Endothelial cell of umbilical vein (primary cell): ENCODE data around the gene LDLRAD3. TPM values are rescaled to one million over a fixed set of nuclear protein-coding genes. Genes with fewer than 3 reads are reported as not detected.

Experiments
- BruUV-seq: library from RNA; stranded (reverse); fragments of 400-500 nt; replicated peaks from 2 replicates; lab custom pipeline; 2021; lab: Mats Ljungman, UMichigan
- CTCF ChIA-PET: fragments of 300-600, 350-600 bp; sonication (Branson Sonifier 250); formaldehyde crosslinking; loops from one replicate; lab custom pipeline; 2021; ENCODE audit warnings: antibody characterized with exemption, inconsistent platforms; lab: Charles Lee
- POLR2A ChIA-PET: fragments of 300-600, 350-600 bp; sonication (Branson Sonifier 250); formaldehyde crosslinking; loops from one replicate; lab custom pipeline; 2021; ENCODE audit warnings: antibody characterized with exemption, inconsistent platforms; lab: Charles Lee
- DNase-seq: peaks from one replicate; pipeline ENCODE4 v3.0.0-alpha.2; 2011; ENCODE audit warnings: low read depth, low spot score
- FAIRE-seq: peaks from 2 replicates; lab custom pipeline; 2011; peaks lifted over from hg19 to GRCh38; lab: Jason Lieb, UNC
- H2AFZ ChIP-seq: 2 replicates; pipeline ENCODE4 v1.6.0; 2012; ENCODE audit warnings: low read depth, low read length, control low read depth, inconsistent platforms
- H3K27ac ChIP-seq: 2 replicates; pipeline ENCODE4 v1.5.1; 2011; ENCODE audit warnings: low read depth, mild to moderate bottlenecking, control low read depth, low read length, moderate library complexity; ENCODE audit not compliant: insufficient read depth
- H3K27me3 ChIP-seq, 2 experiments: 2 replicates each; pipeline versions ENCODE4 v1.6.0 to v1.6.1; 2011; ENCODE audit warnings: low read length in 2 of 2, mixed read lengths in 1 of 2; ENCODE audit not compliant: control insufficient read depth in 2 of 2, insufficient read depth in 2 of 2
- H3K36me3 ChIP-seq, 2 experiments: 2 replicates in 1 of 2; 3 replicates in 1 of 2; pipeline ENCODE4 v1.5.1; 2011; ENCODE audit warnings: low read length in 2 of 2, mild to moderate bottlenecking in 1 of 2, moderate library complexity in 1 of 2; ENCODE audit not compliant: control insufficient read depth in 2 of 2, insufficient read depth in 2 of 2; ENCODE audit errors: extremely low read depth in 1 of 2
- H3K4me1 ChIP-seq: 3 replicates; pipeline ENCODE4 v1.5.1; 2011; ENCODE audit warnings: mild to moderate bottlenecking, low read length; ENCODE audit not compliant: control insufficient read depth, insufficient read depth; ENCODE audit errors: extremely low read depth
- H3K4me2 ChIP-seq: 2 replicates; pipeline ENCODE4 v1.6.1; 2011; ENCODE audit warnings: low read length, control low read depth, mixed read lengths; ENCODE audit not compliant: insufficient read depth
- H3K4me3 ChIP-seq, 3 experiments: fragments of 200-600 bp in 1 of 3; sonication (generic), shearing (Covaris generic) in 1 of 3; replicated peaks in 1 of 3; 2 replicates each; pipeline ENCODE4 v1.5.1; 2011 to 2016; ENCODE audit warnings: control low read depth in 3 of 3, low read length in 3 of 3, mild to moderate bottlenecking in 2 of 3, inconsistent platforms in 1 of 3, low read depth in 1 of 3, moderate library complexity in 1 of 3; ENCODE audit not compliant: insufficient read depth in 1 of 3
- H3K79me2 ChIP-seq: 2 replicates; pipeline ENCODE4 v1.6.0; 2012; ENCODE audit warnings: low read length, inconsistent platforms; ENCODE audit not compliant: control insufficient read depth, insufficient read depth
- H3K9ac ChIP-seq: replicated peaks from 2 replicates; pipeline ENCODE3; 2011; ENCODE audit warnings: low read length, control low read depth; ENCODE audit not compliant: insufficient read depth; ENCODE audit errors: extremely low read depth
- H3K9me1 ChIP-seq: replicated peaks from 3 replicates; pipeline ENCODE4 v1.6.0; 2011; ENCODE audit warnings: mild to moderate bottlenecking, low read length; ENCODE audit not compliant: control insufficient read depth, insufficient read depth; ENCODE audit errors: extremely low read depth
- H3K9me3 ChIP-seq: replicated peaks from 2 replicates; pipeline ENCODE4 v1.5.1; 2012; ENCODE audit warnings: low read length, inconsistent platforms; ENCODE audit not compliant: control insufficient read depth, insufficient read depth
- H4K20me1 ChIP-seq: replicated peaks from 2 replicates; pipeline ENCODE3; 2011; ENCODE audit warnings: mild to moderate bottlenecking, low read length; ENCODE audit not compliant: control insufficient read depth, insufficient read depth; ENCODE audit errors: extremely low read depth
- CTCF ChIP-seq, 2 donors: IDR thresholded peaks; 1 replicate in 1 of 2; 2 replicates in 1 of 2; pipeline ENCODE4 v1.5.1; 2011; ENCODE audit warnings: low read length in 2 of 2, mild to moderate bottlenecking in 2 of 2, moderate library complexity in 2 of 2, control low read depth in 1 of 2, inconsistent platforms in 1 of 2, low read depth in 1 of 2; ENCODE audit not compliant: insufficient read depth in 1 of 2; ENCODE audit errors: extremely low read depth in 1 of 2
- EZH2 ChIP-seq: IDR thresholded peaks from 2 replicates; pipeline ENCODE4 v1.6.1; 2012; ENCODE audit warnings: borderline replicate concordance, low read depth, mild to moderate bottlenecking, moderate library complexity, low read length, inconsistent platforms; ENCODE audit not compliant: severe bottlenecking
- FOS ChIP-seq: IDR thresholded peaks from 2 replicates; pipeline ENCODE4 v1.6.1; 2011; ENCODE audit warnings: mild to moderate bottlenecking, low read length, moderate library complexity, borderline replicate concordance; ENCODE audit not compliant: insufficient read depth
- GATA2 ChIP-seq: IDR thresholded peaks from 2 replicates; pipeline ENCODE4 v1.7.0; 2011; ENCODE audit warnings: low read depth, mild to moderate bottlenecking, moderate library complexity, mixed read lengths, low read length; ENCODE audit not compliant: insufficient read length, insufficient read depth
- JUN ChIP-seq: IDR thresholded peaks from 2 replicates; pipeline ENCODE4 v1.6.1; 2011; ENCODE audit warnings: borderline replicate concordance, low read depth; ENCODE audit not compliant: insufficient read length, insufficient read depth
- MYC ChIP-seq: IDR thresholded peaks from one replicate; pipeline ENCODE4 v1.6.1; 2011; ENCODE audit warnings: mild to moderate bottlenecking, low read depth, low read length
- POLR2A ChIP-seq: IDR thresholded peaks from 2 replicates; pipeline ENCODE4 v1.6.1; 2012; ENCODE audit warnings: low read depth, mild to moderate bottlenecking, control low read depth, low read length
- POLR2AphosphoS5 ChIP-seq: IDR thresholded peaks from 2 replicates; pipeline ENCODE4 v1.6.1; 2012; ENCODE audit warnings: low read depth, mild to moderate bottlenecking, control low read depth, low read length, moderate library complexity; ENCODE audit not compliant: insufficient read depth
- dilution Hi-C: fragments of 300-500 bp; cut with MboI; formaldehyde crosslinking; loops from one replicate; pipeline ENCODE4 v1.15.0; 2019; ENCODE audit warnings: low sequenced_read_pairs; ENCODE audit not compliant: extremely low pct_ligation_motif_present
- intact Hi-C: fragments of 100-400 bp; cut with micrococcal nuclease; formaldehyde crosslinking; loops from one replicate; pipeline ENCODE4 v1.10.0; 2022
- polyA plus RNA-seq, 4 experiments: library from polyadenylated mRNA; depleted of rRNA in 3 of 4; stranded (reverse) in 3 of 4; unstranded in 1 of 4; fragments of >200 nt; gene quantifications; 2 replicates each; pipeline versions ENCODE4 v1.2.1 to v1.2.3, GENCODE V29; 2011 to 2012; ENCODE audit warnings: missing spikeins in 1 of 4
- total RNA-seq: library from RNA; stranded (reverse); gene quantifications from 2 replicates; pipeline ENCODE4 v1.2.3, GENCODE V29; 2021
- TF ChIP-seq, protein P1 (sequence below): IDR thresholded peaks from 2 replicates; pipeline ENCODE4 v1.6.1; 2011; ENCODE audit not compliant: insufficient read depth, insufficient read length

LDLRAD3 gene
- total and polyA plus RNA-seq, 2 donors (not counting 3 experiments of a cell fraction or from before 2014, with no cell fraction given) = 17.9 to 25.1 TPM

GRCh38 chr11:36015799-36016198 lies 71.9 kb downstream of the LDLRAD3 start:
- H3K27ac ChIP-seq = no peak overlapping the region
- peaks cover 12% of the 10 kb centered on the region for H3K4me1 ChIP-seq
- H3K9me1 ChIP-seq = no peaks in the 10 kb centered on the region
- no peak overlapping the region for H3K4me2 ChIP-seq
- CTCF ChIA-PET = interaction anchor here (1.3 kb wide), 1 partner anchor 194 kb away, joined by 4 read pairs; no protein-coding TSS in a partner anchor
- peaks cover 22% of the 10 kb centered on the region for H3K79me2 ChIP-seq
- BruUV-seq = no TSS peak
- intact Hi-C loops (no loop called here), dilution Hi-C loops (no loop called here)
- POLR2A ChIA-PET = no interaction called here
- no peak overlapping the region for H3K4me3 ChIP-seq
- H3K9ac ChIP-seq = no peak overlapping the region
- FAIRE-seq (no peak), DNase-seq (no peak)
- H3K27me3 ChIP-seq = no peaks in the 10 kb centered on the region
- no peaks in the 10 kb centered on the region for H3K36me3 ChIP-seq
- no peak overlapping the region for H2AFZ ChIP-seq
- H3K9me3 ChIP-seq = no peaks in the 10 kb centered on the region
- TF ChIP-seq FOS (no peak), MYC (no peak), GATA2 (no peak), CTCF (IDR thresholded peaks at IDR 0.05; ENCODE audit: extremely low read depth in 1 of 2, insufficient read depth in 1 of 2, low read depth in 1 of 2, low read length in 2 of 2) (no peak), POLR2A (no peak), POLR2AphosphoS5 (no peak), EZH2 (no peak), JUN (no peak)
- TF ChIP-seq, protein P1, sequence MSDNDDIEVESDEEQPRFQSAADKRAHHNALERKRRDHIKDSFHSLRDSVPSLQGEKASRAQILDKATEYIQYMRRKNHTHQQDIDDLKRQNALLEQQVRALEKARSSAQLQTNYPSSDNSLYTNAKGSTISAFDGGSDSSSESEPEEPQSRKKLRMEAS = no peak
- H4K20me1 ChIP-seq = no peaks in the 10 kb centered on the region
